HCT116 (cell line): ENCODE data around the gene MYLK2.

Source experiments
- CTCF ChIP-seq, 3 experiments: fragments of 200-600 bp in 1 of 3; sonication (generic) in 1 of 3; IDR thresholded peaks in 2 of 3; conservative IDR thresholded peaks in 1 of 3; 2 replicates each; pipeline ENCODE4 v1.5.1; 2012 to 2017; ENCODE audit warnings: low read depth in 2 of 3, low read length in 2 of 3, antibody characterized with exemption in 1 of 3, borderline replicate concordance in 1 of 3, control low read depth in 1 of 3, mild to moderate bottlenecking in 1 of 3, mixed read lengths in 1 of 3, mixed run types in 1 of 3, moderate library complexity in 1 of 3; ENCODE audit not compliant: insufficient read depth in 1 of 3
- MAX ChIP-seq: IDR thresholded peaks from 2 replicates; pipeline ENCODE4 v1.6.1; 2012

GRCh38 chr20:31809661-31810060 is 9.5 kb upstream of the MYLK2 start:
- TF ChIP-seq MAX (no peak), CTCF (IDR thresholded peaks at IDR 0.05 in 2 of 3, conservative IDR thresholded peaks at IDR 0.05 in 1 of 3; ENCODE audit: borderline replicate concordance in 1 of 3, insufficient read depth in 1 of 3, low read depth in 2 of 3, low read length in 2 of 3) (no peak)
